Ovary (tissue), 3 donors: ENCODE data around the gene FAM149B1.

Source experiments
- POLR2A ChIP-seq: fragments of 450-650 bp; IDR thresholded peaks from one replicate; pipeline ENCODE4 v1.6.1; 2017; ENCODE audit warnings: antibody characterized with exemption, mild to moderate bottlenecking, moderate library complexity
- TF ChIP-seq, protein P1 (sequence below), 3 donors: fragments of 450-650 bp in 2 of 3; fragments of 200-600 bp in 1 of 3; IDR thresholded peaks; one replicate each; pipeline versions ENCODE4 v1.5.1 to v1.8.0; 2016 to 2022; ENCODE audit warnings: antibody characterized with exemption in 3 of 3, mild to moderate bottlenecking in 1 of 3
- donor health status: DM: no; HTN: no; CAD: no.

DNA sequence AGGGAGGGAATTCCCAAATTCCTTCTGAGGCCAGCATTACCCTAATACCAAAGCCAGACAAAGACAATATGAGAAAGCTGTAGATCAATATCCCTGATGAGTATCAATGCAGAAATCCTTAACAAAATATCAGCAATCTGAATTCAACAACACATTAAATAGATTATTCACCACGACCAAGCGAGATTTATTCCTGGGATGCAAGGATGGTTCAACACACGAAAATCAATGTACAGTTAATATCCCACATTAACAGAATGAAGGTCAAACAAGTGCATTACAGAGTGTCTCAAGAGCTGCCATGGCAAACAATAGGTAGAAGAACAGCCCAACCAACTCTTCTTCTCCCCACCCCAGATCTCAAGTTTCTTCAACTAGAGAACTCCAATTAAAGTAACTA lies 6.3 kb upstream of the FAM149B1 start:
- TF ChIP-seq POLR2A = no peak
- TF ChIP-seq, protein P1, sequence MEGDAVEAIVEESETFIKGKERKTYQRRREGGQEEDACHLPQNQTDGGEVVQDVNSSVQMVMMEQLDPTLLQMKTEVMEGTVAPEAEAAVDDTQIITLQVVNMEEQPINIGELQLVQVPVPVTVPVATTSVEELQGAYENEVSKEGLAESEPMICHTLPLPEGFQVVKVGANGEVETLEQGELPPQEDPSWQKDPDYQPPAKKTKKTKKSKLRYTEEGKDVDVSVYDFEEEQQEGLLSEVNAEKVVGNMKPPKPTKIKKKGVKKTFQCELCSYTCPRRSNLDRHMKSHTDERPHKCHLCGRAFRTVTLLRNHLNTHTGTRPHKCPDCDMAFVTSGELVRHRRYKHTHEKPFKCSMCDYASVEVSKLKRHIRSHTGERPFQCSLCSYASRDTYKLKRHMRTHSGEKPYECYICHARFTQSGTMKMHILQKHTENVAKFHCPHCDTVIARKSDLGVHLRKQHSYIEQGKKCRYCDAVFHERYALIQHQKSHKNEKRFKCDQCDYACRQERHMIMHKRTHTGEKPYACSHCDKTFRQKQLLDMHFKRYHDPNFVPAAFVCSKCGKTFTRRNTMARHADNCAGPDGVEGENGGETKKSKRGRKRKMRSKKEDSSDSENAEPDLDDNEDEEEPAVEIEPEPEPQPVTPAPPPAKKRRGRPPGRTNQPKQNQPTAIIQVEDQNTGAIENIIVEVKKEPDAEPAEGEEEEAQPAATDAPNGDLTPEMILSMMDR (IDR thresholded peaks at IDR 0.05) = no peak
